ENCODE data around the gene GPR183.
A peak's percentile ranks its signal among the peaks of the same experiment; 100 is the strongest.

Gene GPR183

DNA sequence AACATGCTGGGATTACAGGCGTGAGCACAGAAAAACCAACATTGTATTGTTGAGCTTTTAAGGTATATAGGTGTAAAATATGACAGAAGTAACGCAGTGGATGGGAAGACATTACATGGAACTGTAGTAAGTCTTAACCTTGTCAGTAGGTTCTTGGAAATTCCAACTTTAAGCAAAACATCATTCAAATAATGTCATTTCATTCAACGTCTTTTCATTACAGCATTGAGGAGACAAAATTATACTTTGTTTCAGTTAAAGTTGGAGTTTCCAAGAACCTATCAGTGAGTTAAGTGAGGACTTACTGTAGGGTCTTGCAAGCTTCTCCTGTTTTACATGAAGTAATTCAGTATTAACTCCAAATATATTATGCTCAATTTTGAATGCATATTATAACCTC lies 27.0 kb upstream of the GPR183 start:
- TF ChIP-seq, protein P1, sequence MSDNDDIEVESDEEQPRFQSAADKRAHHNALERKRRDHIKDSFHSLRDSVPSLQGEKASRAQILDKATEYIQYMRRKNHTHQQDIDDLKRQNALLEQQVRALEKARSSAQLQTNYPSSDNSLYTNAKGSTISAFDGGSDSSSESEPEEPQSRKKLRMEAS (IDR thresholded peaks at IDR 0.05), result no peak
- TF ChIP-seq CREB1 (IDR thresholded peaks at IDR 0.05; ENCODE audit: low read depth) (no peak), FOXM1 (IDR thresholded peaks at IDR 0.05; ENCODE audit: borderline replicate concordance, low read depth) (no peak), RAD21 (IDR thresholded peaks at IDR 0.05; ENCODE audit: low read depth) (no peak), NFIC (IDR thresholded peaks at IDR 0.05) (no peak), TEAD4 (IDR thresholded peaks at IDR 0.05) (no peak), EGR1 (IDR thresholded peaks at IDR 0.05) (no peak), TAF1 (IDR thresholded peaks at IDR 0.05; ENCODE audit: low read depth) (no peak), YY1 (IDR thresholded peaks at IDR 0.05; ENCODE audit: low read depth) (no peak)
- TF ChIP-seq, protein P2, sequence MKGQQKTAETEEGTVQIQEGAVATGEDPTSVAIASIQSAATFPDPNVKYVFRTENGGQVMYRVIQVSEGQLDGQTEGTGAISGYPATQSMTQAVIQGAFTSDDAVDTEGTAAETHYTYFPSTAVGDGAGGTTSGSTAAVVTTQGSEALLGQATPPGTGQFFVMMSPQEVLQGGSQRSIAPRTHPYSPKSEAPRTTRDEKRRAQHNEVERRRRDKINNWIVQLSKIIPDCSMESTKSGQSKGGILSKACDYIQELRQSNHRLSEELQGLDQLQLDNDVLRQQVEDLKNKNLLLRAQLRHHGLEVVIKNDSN (IDR thresholded peaks at IDR 0.05), result no peak

DNA sequence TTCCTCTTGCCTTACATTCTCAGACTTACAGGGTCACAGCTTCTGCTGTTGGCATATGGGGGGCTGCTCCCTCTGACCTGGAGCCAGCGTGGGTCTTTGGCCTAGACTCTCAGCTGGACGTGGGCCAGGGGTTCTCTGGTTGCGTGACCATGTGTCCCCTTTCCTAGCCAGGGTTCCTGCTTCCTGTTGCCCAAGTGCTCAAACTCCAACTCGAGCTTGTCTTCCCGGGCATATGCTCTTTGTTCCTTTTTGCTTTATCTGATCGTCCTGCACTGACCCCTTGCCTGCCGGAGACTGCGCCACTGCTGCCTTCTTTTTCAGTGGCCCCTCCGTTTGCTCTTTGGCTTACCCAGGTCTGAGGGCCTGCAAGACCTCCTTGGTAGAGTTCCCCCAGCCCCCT lies 25.3 kb upstream of the GPR183 start:
- no peak for TF ChIP-seq YY1 (IDR thresholded peaks at IDR 0.05; ENCODE audit: low read depth)
- TF ChIP-seq EP300 (IDR thresholded peaks at IDR 0.05; ENCODE audit: borderline replicate concordance), result no peak
- no peak for TF ChIP-seq FOXM1 (IDR thresholded peaks at IDR 0.05; ENCODE audit: borderline replicate concordance, low read depth)
- TF ChIP-seq TEAD4 (IDR thresholded peaks at IDR 0.05), result no peak
- TF ChIP-seq RAD21 (IDR thresholded peaks at IDR 0.05; ENCODE audit: low read depth), result no peak
- no peak for TF ChIP-seq CREB1 (IDR thresholded peaks at IDR 0.05; ENCODE audit: low read depth)
- TF ChIP-seq, protein P1 (IDR thresholded peaks at IDR 0.05), result no peak
- TF ChIP-seq, protein P2 (IDR thresholded peaks at IDR 0.05), result no peak
- TF ChIP-seq, protein P3, sequence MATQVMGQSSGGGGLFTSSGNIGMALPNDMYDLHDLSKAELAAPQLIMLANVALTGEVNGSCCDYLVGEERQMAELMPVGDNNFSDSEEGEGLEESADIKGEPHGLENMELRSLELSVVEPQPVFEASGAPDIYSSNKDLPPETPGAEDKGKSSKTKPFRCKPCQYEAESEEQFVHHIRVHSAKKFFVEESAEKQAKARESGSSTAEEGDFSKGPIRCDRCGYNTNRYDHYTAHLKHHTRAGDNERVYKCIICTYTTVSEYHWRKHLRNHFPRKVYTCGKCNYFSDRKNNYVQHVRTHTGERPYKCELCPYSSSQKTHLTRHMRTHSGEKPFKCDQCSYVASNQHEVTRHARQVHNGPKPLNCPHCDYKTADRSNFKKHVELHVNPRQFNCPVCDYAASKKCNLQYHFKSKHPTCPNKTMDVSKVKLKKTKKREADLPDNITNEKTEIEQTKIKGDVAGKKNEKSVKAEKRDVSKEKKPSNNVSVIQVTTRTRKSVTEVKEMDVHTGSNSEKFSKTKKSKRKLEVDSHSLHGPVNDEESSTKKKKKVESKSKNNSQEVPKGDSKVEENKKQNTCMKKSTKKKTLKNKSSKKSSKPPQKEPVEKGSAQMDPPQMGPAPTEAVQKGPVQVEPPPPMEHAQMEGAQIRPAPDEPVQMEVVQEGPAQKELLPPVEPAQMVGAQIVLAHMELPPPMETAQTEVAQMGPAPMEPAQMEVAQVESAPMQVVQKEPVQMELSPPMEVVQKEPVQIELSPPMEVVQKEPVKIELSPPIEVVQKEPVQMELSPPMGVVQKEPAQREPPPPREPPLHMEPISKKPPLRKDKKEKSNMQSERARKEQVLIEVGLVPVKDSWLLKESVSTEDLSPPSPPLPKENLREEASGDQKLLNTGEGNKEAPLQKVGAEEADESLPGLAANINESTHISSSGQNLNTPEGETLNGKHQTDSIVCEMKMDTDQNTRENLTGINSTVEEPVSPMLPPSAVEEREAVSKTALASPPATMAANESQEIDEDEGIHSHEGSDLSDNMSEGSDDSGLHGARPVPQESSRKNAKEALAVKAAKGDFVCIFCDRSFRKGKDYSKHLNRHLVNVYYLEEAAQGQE (IDR thresholded peaks at IDR 0.05; ENCODE audit: low read depth), result no peak
- TF ChIP-seq TCF12 (IDR thresholded peaks at IDR 0.05; ENCODE audit: low read depth), result no peak
- TF ChIP-seq NFIC (IDR thresholded peaks at IDR 0.05), result no peak
- no peak for TF ChIP-seq EGR1 (IDR thresholded peaks at IDR 0.05)

DNA sequence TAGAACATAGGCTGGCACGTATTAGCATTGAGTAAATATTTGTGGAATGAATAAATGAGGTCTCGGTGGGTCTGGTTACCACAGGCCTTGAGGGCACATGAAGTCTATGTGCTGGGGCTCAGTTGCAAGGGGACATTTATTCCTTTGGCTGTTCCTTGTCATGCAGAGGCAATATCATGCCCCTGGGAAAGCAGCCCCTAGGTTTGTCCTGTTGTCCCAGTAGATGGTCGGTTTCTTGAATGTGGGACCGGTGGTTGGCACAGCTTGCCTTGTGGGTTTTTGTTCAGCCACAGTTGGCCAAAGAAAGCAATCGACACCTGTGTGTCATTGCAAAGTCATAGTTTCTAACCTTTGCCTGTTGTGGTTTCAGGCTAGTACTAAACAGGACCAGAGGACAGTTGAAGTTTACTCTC lies 24.7 kb upstream of the GPR183 start:
- TF ChIP-seq, protein P1 (IDR thresholded peaks at IDR 0.05), result no peak
- TF ChIP-seq CREB1 (IDR thresholded peaks at IDR 0.05; ENCODE audit: low read depth), result no peak

DNA sequence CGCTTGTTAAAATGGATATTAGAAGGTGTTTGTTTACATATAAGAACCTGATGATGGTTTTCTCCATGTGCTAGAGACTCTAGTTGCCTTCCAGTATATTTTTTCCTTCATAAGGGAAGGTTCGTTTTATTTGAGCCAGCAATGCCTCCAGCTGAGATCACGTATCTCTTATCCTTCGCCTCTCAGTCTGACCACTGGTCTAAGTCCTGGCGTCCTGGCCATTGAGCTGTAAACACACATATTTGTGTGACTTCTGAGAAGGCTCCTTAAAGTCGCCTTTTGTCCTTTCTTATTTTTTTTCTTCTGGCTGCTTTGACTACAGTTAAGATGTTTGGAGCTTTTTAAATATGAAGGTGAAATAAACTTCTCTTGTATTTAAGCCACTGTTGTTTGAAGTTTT lies 23.7 kb upstream of the GPR183 start:
- TF ChIP-seq NFIC (IDR thresholded peaks at IDR 0.05), result no peak
- TF ChIP-seq TEAD4 (IDR thresholded peaks at IDR 0.05), result no peak
- no peak for TF ChIP-seq CREB1 (IDR thresholded peaks at IDR 0.05; ENCODE audit: low read depth)

DNA sequence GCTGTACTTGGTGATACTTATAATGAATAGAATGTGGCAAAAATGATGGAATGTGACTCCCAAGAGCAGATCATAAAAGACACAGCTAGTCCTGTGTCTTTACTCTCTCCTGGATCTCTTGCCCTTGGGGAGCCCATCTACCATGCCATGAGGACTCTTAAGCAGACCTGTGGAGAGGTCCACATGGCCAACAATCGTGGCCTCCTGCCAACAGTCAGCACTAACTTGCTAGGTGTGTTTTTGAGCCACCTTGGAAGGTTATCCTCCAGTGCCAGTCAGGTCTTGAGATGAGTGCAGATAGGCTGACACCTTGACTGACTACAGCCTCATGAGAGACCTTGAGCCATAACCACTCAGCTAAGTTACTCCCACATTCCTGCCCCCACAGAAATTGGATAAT lies 22.3 kb upstream of the GPR183 start:
- peak; percentile 40 for TF ChIP-seq NFIC (IDR thresholded peaks at IDR 0.05)
- TF ChIP-seq, protein P2 (IDR thresholded peaks at IDR 0.05), result no peak

DNA sequence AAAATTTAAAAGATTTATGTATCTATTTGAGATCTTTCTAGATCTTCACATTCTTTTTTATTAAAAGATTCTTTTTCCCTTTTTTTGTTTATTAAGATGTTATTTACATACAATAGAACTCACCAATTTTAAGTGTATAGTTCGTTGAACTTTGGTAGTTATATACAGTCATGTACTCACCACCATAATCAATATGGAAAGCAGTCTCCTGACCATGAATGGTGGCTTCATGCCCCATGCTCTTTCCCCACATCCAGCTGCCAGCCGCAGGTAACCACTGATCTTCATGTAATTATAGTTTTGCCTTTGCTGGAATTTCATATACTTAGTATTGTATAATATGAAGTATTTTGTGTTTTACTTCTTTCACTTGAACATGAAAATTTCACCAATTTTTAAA lies 20.6 kb upstream of the GPR183 start:
- TF ChIP-seq CEBPB (IDR thresholded peaks at IDR 0.05), result no peak
- TF ChIP-seq TCF12 (IDR thresholded peaks at IDR 0.05; ENCODE audit: low read depth), result no peak
- TF ChIP-seq FOXM1 (IDR thresholded peaks at IDR 0.05; ENCODE audit: borderline replicate concordance, low read depth), result no peak
- no peak for TF ChIP-seq EP300 (IDR thresholded peaks at IDR 0.05; ENCODE audit: borderline replicate concordance)
- TF ChIP-seq EGR1 (IDR thresholded peaks at IDR 0.05), result no peak
- TF ChIP-seq, protein P3 (IDR thresholded peaks at IDR 0.05; ENCODE audit: low read depth), result no peak
- TF ChIP-seq, protein P1 (IDR thresholded peaks at IDR 0.05), result no peak
- TF ChIP-seq YY1 (IDR thresholded peaks at IDR 0.05; ENCODE audit: low read depth), result no peak
- no peak for TF ChIP-seq NFIC (IDR thresholded peaks at IDR 0.05)
- TF ChIP-seq ZBTB7A (IDR thresholded peaks at IDR 0.05; ENCODE audit: low read depth), result no peak
- no peak for TF ChIP-seq TAF1 (IDR thresholded peaks at IDR 0.05; ENCODE audit: low read depth)
- no peak for TF ChIP-seq CREB1 (IDR thresholded peaks at IDR 0.05; ENCODE audit: low read depth)
- TF ChIP-seq TEAD4 (IDR thresholded peaks at IDR 0.05), result no peak

Data from Ishikawa (cell line).